Left cardiac atrium (tissue), 4 donors: ENCODE measurements around the gene MAP2K1. TPM values are rescaled to one million over a fixed set of nuclear protein-coding genes. Genes with fewer than 3 reads are reported as not detected.

ENCODE experiments used
- ATAC-seq, 2 donors: fragments of 200-7000 bp; cut with Tn5 transposase; one replicate each; pipeline ENCODE4 v1.9.1; 2020; ENCODE audit warnings: mild to moderate bottlenecking in 2 of 2, moderate library complexity in 2 of 2
- DNase-seq: peaks from one replicate; pipeline ENCODE4 v3.0.0-alpha.2; 2020
- intact Hi-C, 2 donors: fragments of 100-400 bp; cut with DNase I; formaldehyde crosslinking; loops; one replicate each; pipeline versions ENCODE4 v1.14.1 to v1.15.1; 2022 to 2023
- microRNA-seq, 2 donors: library from miRNA; unstranded; fragments of <30 nt; microRNA quantifications; one replicate each; pipeline ENCODE4 v1.2.0, GENCODE V29; 2020
- total RNA-seq, 2 donors: library from RNA; stranded (reverse); fragmentation: NEBNext Ultra II Directional; extraction: Animal tissue kit (Norgen Biotek cat#: 25700); gene quantifications; one replicate each; pipeline ENCODE4 v1.2.1, GENCODE V29; 2021
- donor health status: DM: no; HTN: yes; CAD: no.
- donor health status: DM: no; HTN: yes; CAD: no; lungs with severe emphysema.
- donor health status: DM: yes; HTN: yes; CAD: no.
- donor health status: Dilated cardiomyopathy.

The MAP2K1 gene
- total RNA-seq, 2 donors from 2014 or later: 40.3 to 52.3 TPM

GRCh38 chr15:66523926-66524325, 137.2 kb downstream of the MAP2K1 start:
- intact Hi-C loops: no loop called here
- ATAC-seq (no peak), DNase-seq (no peak)

GRCh38 chr15:66524838-66525237, 138.1 kb downstream of the MAP2K1 start:
- intact Hi-C loops: no loop called here
- ATAC-seq: no peak
- DNase-seq: no peak

- DNase-seq (no peak), ATAC-seq (no peak)
- intact Hi-C loops: no loop called here
These were observed 148.3 kb downstream of the MAP2K1 start for GRCh38 chr15:66535056-66535455.

Small RNAs within 50 kb of the gene (microRNA-seq; reads per million reads assigned to microRNA genes)
- 0 reads per million in 2 donors for gene MIR4512

Other genes starting within 250 kb of the MAP2K1 start
- not detected for gene MEGF11, start 133.2 kb upstream of the MAP2K1 start, total RNA-seq
- 10 to 100 TPM; 31.2 to 36.7 TPM for gene DIS3L, start 93.3 kb upstream of the MAP2K1 start, total RNA-seq
- gene TIPIN, start 30.2 kb upstream of the MAP2K1 start, total RNA-seq: 1 to 10 TPM; 4.3 to 6.1 TPM
- gene SNAPC5, start 110.8 kb downstream of the MAP2K1 start, total RNA-seq: 10 to 100 TPM; 32.3 to 33.3 TPM
- 1,000 to 10,000 TPM; 1,466 to 1,535 TPM for gene RPL4, start 117.9 kb downstream of the MAP2K1 start, total RNA-seq
- 1 to 10 TPM; 2.3 to 3.5 TPM for gene ZWILCH, start 118.4 kb downstream of the MAP2K1 start, total RNA-seq
- gene LCTL, start 179.1 kb downstream of the MAP2K1 start, total RNA-seq: not detected